Measurements from ENCODE around the gene PLCB1.

DNA sequence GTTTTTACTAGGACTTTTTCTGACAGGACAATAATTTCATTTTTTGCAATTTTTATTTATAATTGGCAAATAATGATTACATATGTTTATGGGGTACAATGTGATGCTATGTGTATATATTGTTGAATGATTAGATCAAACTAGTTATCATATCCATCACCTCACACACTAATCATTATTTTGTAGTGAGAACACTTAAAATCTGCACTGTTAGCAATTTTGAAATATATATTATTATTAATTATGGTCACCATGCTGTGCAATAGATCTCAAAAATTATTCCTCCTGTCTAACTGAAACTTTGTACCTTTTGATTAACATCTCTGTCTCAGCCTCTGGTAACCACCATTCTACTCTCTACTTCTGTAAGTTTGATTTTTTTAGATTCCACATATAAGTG lies 378.7 kb downstream of the PLCB1 start:
- TF ChIP-seq, protein P1, sequence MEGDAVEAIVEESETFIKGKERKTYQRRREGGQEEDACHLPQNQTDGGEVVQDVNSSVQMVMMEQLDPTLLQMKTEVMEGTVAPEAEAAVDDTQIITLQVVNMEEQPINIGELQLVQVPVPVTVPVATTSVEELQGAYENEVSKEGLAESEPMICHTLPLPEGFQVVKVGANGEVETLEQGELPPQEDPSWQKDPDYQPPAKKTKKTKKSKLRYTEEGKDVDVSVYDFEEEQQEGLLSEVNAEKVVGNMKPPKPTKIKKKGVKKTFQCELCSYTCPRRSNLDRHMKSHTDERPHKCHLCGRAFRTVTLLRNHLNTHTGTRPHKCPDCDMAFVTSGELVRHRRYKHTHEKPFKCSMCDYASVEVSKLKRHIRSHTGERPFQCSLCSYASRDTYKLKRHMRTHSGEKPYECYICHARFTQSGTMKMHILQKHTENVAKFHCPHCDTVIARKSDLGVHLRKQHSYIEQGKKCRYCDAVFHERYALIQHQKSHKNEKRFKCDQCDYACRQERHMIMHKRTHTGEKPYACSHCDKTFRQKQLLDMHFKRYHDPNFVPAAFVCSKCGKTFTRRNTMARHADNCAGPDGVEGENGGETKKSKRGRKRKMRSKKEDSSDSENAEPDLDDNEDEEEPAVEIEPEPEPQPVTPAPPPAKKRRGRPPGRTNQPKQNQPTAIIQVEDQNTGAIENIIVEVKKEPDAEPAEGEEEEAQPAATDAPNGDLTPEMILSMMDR (conservative IDR thresholded peaks at IDR 0.05 in 1 of 2, IDR thresholded peaks at IDR 0.05 in 1 of 2; ENCODE audit: extremely low read depth in 1 of 2, insufficient read depth in 1 of 2, low read depth in 1 of 2, low read length in 2 of 2) = no peak
- no peak for TF ChIP-seq EZH2 (IDR thresholded peaks at IDR 0.05; ENCODE audit: borderline replicate concordance, low read length)
